WTC11 (cell line): ENCODE measurements around the gene ITPKB. TPM values are rescaled to one million over a fixed set of nuclear protein-coding genes. Genes with fewer than 3 reads are reported as not detected.

Source experiments
- ATAC-seq: fragments of 200-7000 bp; cut with Tn5 transposase; 2 replicates; pipeline ENCODE4 v1.10.0; 2021; ENCODE audit warnings: mild to moderate bottlenecking, moderate library complexity
- CTCF ChIA-PET: fragments of 300-600 bp; sonication (Branson Sonifier 250); formaldehyde crosslinking; loops from one replicate; lab custom pipeline; 2021; ENCODE audit warnings: antibody characterized with exemption; lab: Charles Lee
- POLR2A ChIA-PET: fragments of 350-600 bp; sonication (Branson Sonifier 250); formaldehyde crosslinking; loops from one replicate; lab custom pipeline; 2021; ENCODE audit warnings: antibody characterized with exemption; lab: Charles Lee
- DNase-seq: peaks from one replicate; pipeline ENCODE4 v3.0.0; 2021; ENCODE audit warnings: low spot score
- H3K27ac Mint-ChIP-seq: 2 replicates; pipeline ENCODE4 v1.8.0; 2021; ENCODE audit warnings: mixed read lengths
- H3K27me3 Mint-ChIP-seq: 2 replicates; pipeline ENCODE4 v1.8.0; 2021; ENCODE audit warnings: low read depth, mild to moderate bottlenecking, moderate library complexity, mixed read lengths
- H3K36me3 Mint-ChIP-seq: 2 replicates; pipeline ENCODE4 v1.8.0; 2021; ENCODE audit warnings: mixed read lengths
- H3K4me1 Mint-ChIP-seq: 2 replicates; pipeline ENCODE4 v1.8.0; 2022; ENCODE audit warnings: mixed read lengths
- H3K4me3 Mint-ChIP-seq: 2 replicates; pipeline ENCODE4 v1.8.0; 2021; ENCODE audit warnings: mild to moderate bottlenecking, moderate library complexity, mixed read lengths
- H3K9me3 Mint-ChIP-seq: 2 replicates; pipeline ENCODE4 v1.8.0; 2021; ENCODE audit warnings: mixed read lengths
- E2F1 ChIP-seq: sonication (generic); formaldehyde crosslinking; IDR thresholded peaks from 2 replicates; pipeline ENCODE4 v1.8.0; 2022; ENCODE audit warnings: mild to moderate bottlenecking, missing genetic modification reagents
- ESRRA ChIP-seq: sonication (generic); formaldehyde crosslinking; IDR thresholded peaks from 2 replicates; pipeline ENCODE4 v1.8.1; 2022; ENCODE audit warnings: mild to moderate bottlenecking, missing genetic modification reagents, borderline replicate concordance
- FOXP4 ChIP-seq: sonication (generic); formaldehyde crosslinking; IDR thresholded peaks from 2 replicates; pipeline ENCODE4 v1.8.0; 2022; ENCODE audit warnings: mild to moderate bottlenecking, missing genetic modification reagents
- IRF2 ChIP-seq: sonication (generic); formaldehyde crosslinking; IDR thresholded peaks from 2 replicates; pipeline ENCODE4 v1.8.0; 2022; ENCODE audit warnings: low read depth, missing genetic modification reagents, borderline replicate concordance
- MAX ChIP-seq: sonication (generic); formaldehyde crosslinking; IDR thresholded peaks from 2 replicates; pipeline ENCODE4 v1.8.0; 2022; ENCODE audit warnings: mild to moderate bottlenecking, missing genetic modification reagents
- MLX ChIP-seq: sonication (generic); formaldehyde crosslinking; IDR thresholded peaks from 2 replicates; pipeline ENCODE4 v1.8.1; 2023; ENCODE audit warnings: mild to moderate bottlenecking, missing genetic modification reagents, moderate library complexity
- MXD4 ChIP-seq: fragments of 250-450 bp; sonication (Bioruptor Pico); IDR thresholded peaks from 2 replicates; pipeline ENCODE4 v1.8.0; 2021; ENCODE audit warnings: mild to moderate bottlenecking, moderate library complexity, borderline replicate concordance
- NFATC4 ChIP-seq: fragments of 250-450 bp; sonication (Bioruptor Pico); IDR thresholded peaks from 2 replicates; pipeline ENCODE4 v1.9.0; 2021; ENCODE audit warnings: mild to moderate bottlenecking
- OVOL2 ChIP-seq: fragments of 250-450 bp; sonication (Bioruptor Pico); IDR thresholded peaks from 2 replicates; pipeline ENCODE4 v1.9.0; 2021; ENCODE audit warnings: mild to moderate bottlenecking, borderline replicate concordance
- PRRX2 ChIP-seq: fragments of 250-450 bp; sonication (Bioruptor Pico); IDR thresholded peaks from 2 replicates; pipeline ENCODE4 v1.8.0; 2021; ENCODE audit warnings: mild to moderate bottlenecking
- SMAD3 ChIP-seq: sonication (generic); formaldehyde crosslinking; IDR thresholded peaks from 2 replicates; pipeline ENCODE4 v1.8.0; 2022; ENCODE audit warnings: missing genetic modification reagents, mild to moderate bottlenecking, borderline replicate concordance
- TP53 ChIP-seq: sonication (generic); formaldehyde crosslinking; IDR thresholded peaks from 2 replicates; pipeline ENCODE4 v1.8.1; 2023; ENCODE audit warnings: mild to moderate bottlenecking, missing genetic modification reagents
- ZNF121 ChIP-seq: sonication (generic); formaldehyde crosslinking; IDR thresholded peaks from 2 replicates; pipeline ENCODE4 v1.8.0; 2023; ENCODE audit warnings: missing genetic modification reagents
- ZNF416 ChIP-seq: fragments of 250-450 bp; sonication (Bioruptor Pico); IDR thresholded peaks from 2 replicates; pipeline ENCODE4 v1.9.0; 2021; ENCODE audit warnings: mild to moderate bottlenecking, inconsistent platforms
- ZNF671 ChIP-seq: fragments of 250-450 bp; sonication (Bioruptor Pico); IDR thresholded peaks from 2 replicates; pipeline ENCODE4 v1.8.0; 2021; ENCODE audit warnings: mild to moderate bottlenecking
- total RNA-seq: library from RNA; stranded (reverse); gene quantifications from 3 replicates; pipeline ENCODE4 v1.2.3, GENCODE V29; 2021
- TF ChIP-seq, protein P1 (sequence below): fragments of 250-450 bp; sonication (Bioruptor Pico); IDR thresholded peaks from 2 replicates; pipeline ENCODE4 v1.9.0; 2021; ENCODE audit warnings: mild to moderate bottlenecking
- TF ChIP-seq, protein P2 (sequence below): sonication (generic); formaldehyde crosslinking; conservative IDR thresholded peaks from 2 replicates; pipeline ENCODE4 v1.8.1; 2022; ENCODE audit warnings: mild to moderate bottlenecking, missing genetic modification reagents
- TF ChIP-seq, protein P3 (sequence below): sonication (generic); formaldehyde crosslinking; IDR thresholded peaks from 2 replicates; pipeline ENCODE4 v1.8.1; 2022; ENCODE audit warnings: low read depth, missing genetic modification reagents, borderline replicate concordance
- TF ChIP-seq, protein P4 (sequence below): sonication (generic); formaldehyde crosslinking; IDR thresholded peaks from 2 replicates; pipeline ENCODE4 v1.8.1; 2023; ENCODE audit warnings: mild to moderate bottlenecking, missing genetic modification reagents, borderline replicate concordance

The ITPKB gene
- total RNA-seq, 1 experiment from 2014 or later: 15.6 TPM

GRCh38 chr1:226625326-226625725 is 113.8 kb downstream of the ITPKB start:
- peaks cover 38% of the 10 kb centered on the region for H3K27me3 Mint-ChIP-seq
- no peak for TF ChIP-seq TP53
- TF ChIP-seq NFATC4 (CRISPR knock-in tag): no peak
- H3K36me3 Mint-ChIP-seq: peaks cover 5% of the 10 kb centered on the region; the same call in 1 of the 2 replicates
- ChIA-PET CTCF (interaction anchor here (0.7 to 2.0 kb wide), 3 partner anchors 13 to 219 kb away, joined by 3 to 45 read pairs (median 13); no protein-coding TSS in a partner anchor), POLR2A (no interaction called here)
- peaks cover 5% of the 10 kb centered on the region for H3K9me3 Mint-ChIP-seq
- no peak overlapping the region for H3K27ac Mint-ChIP-seq
- DNase-seq: no peak
- H3K4me1 Mint-ChIP-seq: no peaks in the 10 kb centered on the region
- ATAC-seq: no peak
- H3K4me3 Mint-ChIP-seq: no peak overlapping the region

GRCh38 chr1:226624526-226624925 is 114.6 kb downstream of the ITPKB start:
- POLR2A ChIA-PET: interaction anchor here (0.6 to 0.7 kb wide), 2 partner anchors 35 to 694 kb away, joined by 3 to 4 read pairs; no protein-coding TSS in a partner anchor
- Mint-ChIP-seq H3K36me3 (peaks cover 5% of the 10 kb centered on the region; the same call in 1 of the 2 replicates), H3K4me1 (no peaks in the 10 kb centered on the region), H3K4me3 (no peak overlapping the region), H3K27ac (no peak overlapping the region), H3K9me3 (peaks cover 6% of the 10 kb centered on the region), H3K27me3 (peaks cover 40% of the 10 kb centered on the region)
- DNase-seq (no peak), ATAC-seq (no peak)
- TF ChIP-seq MAX (CRISPR knock-in tag): no peak
- no peak for TF ChIP-seq IRF2 (CRISPR knock-in tag)
- TF ChIP-seq OVOL2 (CRISPR knock-in tag): no peak
- TF ChIP-seq MXD4 (CRISPR knock-in tag): no peak
- CTCF ChIA-PET: interaction anchor here (0.7 to 0.9 kb wide), 3 partner anchors 74 to 326 kb away, joined by 3 to 6 read pairs (median 3); no protein-coding TSS in a partner anchor

GRCh38 chr1:226622012-226622411 is 117.1 kb downstream of the ITPKB start:
- ChIA-PET POLR2A (no interaction called here), CTCF (no interaction called here)
- Mint-ChIP-seq H3K9me3 (peaks cover 12% of the 10 kb centered on the region), H3K36me3 (peaks cover 5% of the 10 kb centered on the region; the same call in 1 of the 2 replicates), H3K27ac (no peak overlapping the region)
- TF ChIP-seq PRRX2 (CRISPR knock-in tag) (no peak), E2F1 (CRISPR knock-in tag) (no peak), ZNF671 (CRISPR knock-in tag) (no peak), ESRRA (CRISPR knock-in tag) (no peak), MLX (CRISPR knock-in tag) (no peak), SMAD3 (CRISPR knock-in tag) (no peak), FOXP4 (CRISPR knock-in tag) (no peak), ZNF121 (CRISPR knock-in tag) (no peak), ZNF416 (CRISPR knock-in tag) (no peak)
- TF ChIP-seq, protein P1, sequence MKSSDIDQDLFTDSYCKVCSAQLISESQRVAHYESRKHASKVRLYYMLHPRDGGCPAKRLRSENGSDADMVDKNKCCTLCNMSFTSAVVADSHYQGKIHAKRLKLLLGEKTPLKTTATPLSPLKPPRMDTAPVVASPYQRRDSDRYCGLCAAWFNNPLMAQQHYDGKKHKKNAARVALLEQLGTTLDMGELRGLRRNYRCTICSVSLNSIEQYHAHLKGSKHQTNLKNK (CRISPR knock-in tag): no peak
- TF ChIP-seq, protein P2, sequence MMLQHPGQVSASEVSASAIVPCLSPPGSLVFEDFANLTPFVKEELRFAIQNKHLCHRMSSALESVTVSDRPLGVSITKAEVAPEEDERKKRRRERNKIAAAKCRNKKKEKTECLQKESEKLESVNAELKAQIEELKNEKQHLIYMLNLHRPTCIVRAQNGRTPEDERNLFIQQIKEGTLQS: no peak
- TF ChIP-seq, protein P3, sequence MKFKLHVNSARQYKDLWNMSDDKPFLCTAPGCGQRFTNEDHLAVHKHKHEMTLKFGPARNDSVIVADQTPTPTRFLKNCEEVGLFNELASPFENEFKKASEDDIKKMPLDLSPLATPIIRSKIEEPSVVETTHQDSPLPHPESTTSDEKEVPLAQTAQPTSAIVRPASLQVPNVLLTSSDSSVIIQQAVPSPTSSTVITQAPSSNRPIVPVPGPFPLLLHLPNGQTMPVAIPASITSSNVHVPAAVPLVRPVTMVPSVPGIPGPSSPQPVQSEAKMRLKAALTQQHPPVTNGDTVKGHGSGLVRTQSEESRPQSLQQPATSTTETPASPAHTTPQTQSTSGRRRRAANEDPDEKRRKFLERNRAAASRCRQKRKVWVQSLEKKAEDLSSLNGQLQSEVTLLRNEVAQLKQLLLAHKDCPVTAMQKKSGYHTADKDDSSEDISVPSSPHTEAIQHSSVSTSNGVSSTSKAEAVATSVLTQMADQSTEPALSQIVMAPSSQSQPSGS: no peak
- TF ChIP-seq, protein P4, sequence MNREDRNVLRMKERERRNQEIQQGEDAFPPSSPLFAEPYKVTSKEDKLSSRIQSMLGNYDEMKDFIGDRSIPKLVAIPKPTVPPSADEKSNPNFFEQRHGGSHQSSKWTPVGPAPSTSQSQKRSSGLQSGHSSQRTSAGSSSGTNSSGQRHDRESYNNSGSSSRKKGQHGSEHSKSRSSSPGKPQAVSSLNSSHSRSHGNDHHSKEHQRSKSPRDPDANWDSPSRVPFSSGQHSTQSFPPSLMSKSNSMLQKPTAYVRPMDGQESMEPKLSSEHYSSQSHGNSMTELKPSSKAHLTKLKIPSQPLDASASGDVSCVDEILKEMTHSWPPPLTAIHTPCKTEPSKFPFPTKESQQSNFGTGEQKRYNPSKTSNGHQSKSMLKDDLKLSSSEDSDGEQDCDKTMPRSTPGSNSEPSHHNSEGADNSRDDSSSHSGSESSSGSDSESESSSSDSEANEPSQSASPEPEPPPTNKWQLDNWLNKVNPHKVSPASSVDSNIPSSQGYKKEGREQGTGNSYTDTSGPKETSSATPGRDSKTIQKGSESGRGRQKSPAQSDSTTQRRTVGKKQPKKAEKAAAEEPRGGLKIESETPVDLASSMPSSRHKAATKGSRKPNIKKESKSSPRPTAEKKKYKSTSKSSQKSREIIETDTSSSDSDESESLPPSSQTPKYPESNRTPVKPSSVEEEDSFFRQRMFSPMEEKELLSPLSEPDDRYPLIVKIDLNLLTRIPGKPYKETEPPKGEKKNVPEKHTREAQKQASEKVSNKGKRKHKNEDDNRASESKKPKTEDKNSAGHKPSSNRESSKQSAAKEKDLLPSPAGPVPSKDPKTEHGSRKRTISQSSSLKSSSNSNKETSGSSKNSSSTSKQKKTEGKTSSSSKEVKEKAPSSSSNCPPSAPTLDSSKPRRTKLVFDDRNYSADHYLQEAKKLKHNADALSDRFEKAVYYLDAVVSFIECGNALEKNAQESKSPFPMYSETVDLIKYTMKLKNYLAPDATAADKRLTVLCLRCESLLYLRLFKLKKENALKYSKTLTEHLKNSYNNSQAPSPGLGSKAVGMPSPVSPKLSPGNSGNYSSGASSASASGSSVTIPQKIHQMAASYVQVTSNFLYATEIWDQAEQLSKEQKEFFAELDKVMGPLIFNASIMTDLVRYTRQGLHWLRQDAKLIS: no peak
- TF ChIP-seq, all 79 proteins: peak for 0
- DNase-seq: no peak
- Mint-ChIP-seq H3K27me3 (peaks cover 25% of the 10 kb centered on the region), H3K4me1 (no peaks in the 10 kb centered on the region), H3K4me3 (no peak overlapping the region)
- ATAC-seq: no peak
